Spleen (tissue), 11 donors: ENCODE data around the gene KLHL24. TPM values are rescaled to one million over a fixed set of nuclear protein-coding genes. Genes with fewer than 3 reads are reported as not detected.
"Not testable (repeated sequence)": the region's sequence is repeated elsewhere in the genome, so short reads cannot be mapped to it uniquely, and the experiment has no call there.

Experiments
- DNase-seq: peaks from one replicate; pipeline ENCODE4 v3.0.0-alpha.2; 2020
- H3K27ac ChIP-seq, 8 donors: fragments of 200-600 bp; sonication (generic) in 7 of 8; 1 replicate in 4 of 8; 2 replicates in 4 of 8; pipeline versions ENCODE4 v1.5.0 to v1.8.0; 2016 to 2021; ENCODE audit warnings: inconsistent platforms in 4 of 8, mild to moderate bottlenecking in 4 of 8, moderate library complexity in 1 of 8
- H3K27me3 ChIP-seq, 7 donors: fragments of 200-600 bp; sonication (generic) in 6 of 7; replicated peaks in 1 of 7; 1 replicate in 4 of 7; 2 replicates in 3 of 7; pipeline versions ENCODE4 v1.5.0 to v1.8.0; 2016 to 2021; ENCODE audit warnings: inconsistent platforms in 3 of 7, mild to moderate bottlenecking in 1 of 7
- H3K36me3 ChIP-seq, 6 donors: fragments of 200-600 bp; sonication (generic) in 5 of 6; 1 replicate in 4 of 6; 2 replicates in 2 of 6; pipeline versions ENCODE4 v1.5.0 to v1.8.0; 2016 to 2021; ENCODE audit warnings: inconsistent platforms in 2 of 6
- H3K4me1 ChIP-seq, 6 donors: fragments of 200-600 bp; sonication (generic) in 5 of 6; 1 replicate in 3 of 6; 2 replicates in 3 of 6; pipeline versions ENCODE4 v1.5.0 to v1.8.0; 2016 to 2021; ENCODE audit warnings: inconsistent platforms in 3 of 6
- H3K4me3 ChIP-seq, 8 donors: fragments of 200-600 bp; sonication (generic) in 7 of 8; 1 replicate in 4 of 8; 2 replicates in 4 of 8; pipeline versions ENCODE4 v1.5.0 to v1.8.0; 2016 to 2021; ENCODE audit warnings: inconsistent platforms in 4 of 8, mild to moderate bottlenecking in 4 of 8, moderate library complexity in 2 of 8
- H3K9me3 ChIP-seq, 8 donors: fragments of 200-600 bp; sonication (generic) in 7 of 8; 1 replicate in 4 of 8; 2 replicates in 4 of 8; pipeline versions ENCODE4 v1.5.0 to v1.8.0; 2016 to 2021; ENCODE audit warnings: inconsistent platforms in 4 of 8
- CTCF ChIP-seq, 11 experiments: fragments of 200-600 bp in 7 of 11; fragments of 450-650 bp in 4 of 11; sonication (generic) in 4 of 11; IDR thresholded peaks in 8 of 11; conservative IDR thresholded peaks in 3 of 11; 1 replicate in 7 of 11; 2 replicates in 4 of 11; pipeline versions ENCODE4 v1.4.0 to v1.8.0; 2016 to 2021; ENCODE audit warnings: antibody characterized with exemption in 11 of 11, inconsistent platforms in 4 of 11, mild to moderate bottlenecking in 1 of 11
- POLR2A ChIP-seq, 3 donors: fragments of 450-650 bp; IDR thresholded peaks; one replicate each; pipeline ENCODE4 v1.5.1; 2017; ENCODE audit warnings: antibody characterized with exemption in 3 of 3, mild to moderate bottlenecking in 1 of 3
- POLR2AphosphoS5 ChIP-seq, 3 donors: sonication (generic); formaldehyde crosslinking; IDR thresholded peaks; one replicate each; pipeline ENCODE4 v1.5.1; 2017; ENCODE audit warnings: antibody characterized with exemption in 3 of 3
- WGBS, 5 donors: extraction: QIAGEN DNeasy Blood & Tissue Kit in 3 of 5; methylation state at CpG; one replicate each; pipeline versions ENCODE4 v1.1.5 to v1.1.7; 2013 to 2018; 5-methylcytosine and 5-hydroxymethylcytosine counted together
- intact Hi-C: fragments of 100-400 bp; cut with DNase I; formaldehyde crosslinking; loops from one replicate; pipeline ENCODE4 v1.15.0; 2023; ENCODE audit warnings: low total_unique reads
- polyA plus RNA-seq, 3 donors: library from polyadenylated mRNA; stranded (reverse); fragments of 200-250 nt; gene quantifications; one replicate each; pipeline ENCODE4 v1.2.1, GENCODE V29; 2013
- total RNA-seq, 7 donors: library from RNA; depleted of rRNA in 3 of 7; stranded (reverse); fragments of >200 nt in 3 of 7; fragmentation: NEBNext Ultra II Directional in 4 of 7; extraction: Animal tissue kit (Norgen Biotek cat#: 25700) in 4 of 7; gene quantifications; one replicate each; pipeline versions ENCODE4 v1.1.0 to v1.2.1, GENCODE V29; 2016 to 2021
- donor health status: healthy with polysubstance abuse.
- donor health status: DM: no; HTN: no; CAD: no; lungs with moderate emphysema.
- donor health status: DM: no; HTN: no; CAD: no.
- donor health status: Bipolar disorder and iron deficiency.
- donor health status: healthy.
- donor health status: DM: no; HTN: no; CAD: no.
- donor health status: DM: yes; HTN: yes; CAD: no.

The KLHL24 gene
- total and polyA plus RNA-seq, 10 donors = 5.0 to 148 (median 57.0) TPM

- WGBS, 5 donors = 53 to 64% (median 58%) methylated on average over 6 of the region's 6 CpGs
- TF ChIP-seq CTCF (IDR thresholded peaks at IDR 0.05 in 8 of 11, conservative IDR thresholded peaks at IDR 0.05 in 3 of 11) = no peak
- TF ChIP-seq POLR2A (IDR thresholded peaks at IDR 0.05) = no peak
- no peak for TF ChIP-seq POLR2AphosphoS5 (IDR thresholded peaks at IDR 0.05)
- Histone ChIP-seq H3K9me3 (no peaks in the 10 kb centered on the region), H3K27me3 (no peaks in the 10 kb centered on the region), H3K27ac (peak overlapping the region in 6 of 8 donors; percentile 2 to 100 (median 100)), H3K4me1 (peaks cover 15 to 59% (median 30%) of the 10 kb centered on the region in 6 donors), H3K4me3 (peak overlapping the region in 1 of 8 donors; percentile 95), H3K36me3 (peaks cover 0 to 6% (median 1%) of the 10 kb centered on the region in 6 donors)
- no peak for DNase-seq
- intact Hi-C loops = no loop called here
Measured at GRCh38 chr3:183638101-183638852, 2.9 kb downstream of the KLHL24 start.

DNA sequence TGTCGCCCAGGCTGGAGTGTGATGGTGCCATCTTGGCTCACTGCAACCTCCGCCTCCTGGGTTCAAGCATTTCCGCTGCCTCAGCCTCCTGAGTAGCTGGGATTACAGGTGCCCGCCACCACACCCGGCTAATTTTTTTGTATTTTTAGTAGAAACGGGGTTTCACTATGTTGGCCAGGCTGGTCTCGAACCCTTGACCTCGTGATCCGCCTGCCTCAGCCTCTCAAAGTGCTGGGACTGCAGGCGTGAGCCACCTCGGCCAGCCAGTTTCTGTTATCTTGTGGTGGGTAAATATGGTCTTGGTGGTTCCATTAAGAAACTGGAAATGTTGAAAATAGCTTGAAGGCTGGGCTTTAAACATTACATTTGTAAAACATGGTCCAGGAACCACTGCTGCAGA, 5.2 kb downstream of the KLHL24 start:
- H3K9me3 ChIP-seq, H3K27ac ChIP-seq, H3K4me3 ChIP-seq, intact Hi-C loops, DNase-seq, H3K27me3 ChIP-seq: not testable (repeated sequence)
- WGBS, 5 donors = 86 to 98% (median 94%) methylated on average over 11 of the region's 11 CpGs
- Histone ChIP-seq H3K4me1 (peaks cover 15 to 53% (median 24%) of the 10 kb centered on the region in 6 donors), H3K36me3 (peaks cover 0 to 30% (median 10%) of the 10 kb centered on the region in 6 donors)

DNA sequence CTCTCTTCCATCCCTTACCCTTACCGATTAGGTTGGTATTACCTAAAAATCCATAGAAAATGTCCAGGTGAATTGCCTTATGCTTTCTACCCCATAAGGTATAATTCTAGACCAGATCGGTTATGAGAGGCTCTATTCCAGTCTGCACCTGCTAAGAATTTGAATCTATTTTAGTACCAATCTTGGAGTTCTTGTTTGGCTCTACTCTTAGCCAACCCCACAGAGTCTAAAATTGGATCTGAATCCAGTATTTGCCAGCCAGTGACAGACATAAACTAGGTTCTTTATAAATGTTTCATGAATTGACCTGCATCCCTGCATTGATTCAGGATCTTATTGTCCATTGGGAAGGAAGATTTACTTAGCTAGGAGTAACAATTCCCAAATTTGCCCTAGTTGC, 6.5 kb downstream of the KLHL24 start:
- TF ChIP-seq POLR2A (IDR thresholded peaks at IDR 0.05) (no peak), POLR2AphosphoS5 (IDR thresholded peaks at IDR 0.05) (no peak), CTCF (IDR thresholded peaks at IDR 0.05 in 8 of 11, conservative IDR thresholded peaks at IDR 0.05 in 3 of 11) (no peak)
- DNase-seq = no peak

DNA sequence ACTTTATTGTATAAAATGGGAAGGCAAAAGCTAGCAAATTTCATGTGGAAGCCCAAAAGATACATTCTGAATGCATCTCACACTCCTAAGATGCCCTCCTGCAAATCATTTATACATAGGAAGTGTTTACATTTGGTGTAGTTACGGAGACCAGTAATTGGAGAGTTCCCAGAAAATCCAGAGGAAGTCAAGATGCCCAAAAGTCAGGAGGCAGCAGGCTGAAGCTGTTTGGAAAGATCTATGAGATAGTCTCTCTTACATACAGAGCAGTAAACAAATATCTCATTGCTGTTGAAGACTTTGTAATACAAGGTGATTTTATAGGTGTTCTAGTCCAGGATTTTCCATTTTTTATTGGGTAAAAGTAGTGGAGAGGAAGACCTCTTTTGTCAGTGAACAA, 8.8 kb downstream of the KLHL24 start:
- Histone ChIP-seq H3K4me1 (peaks cover 0 to 27% (median 3%) of the 10 kb centered on the region in 6 donors), H3K4me3 (no peak overlapping the region), H3K9me3 (peaks cover 0 to 8% (median 0%) of the 10 kb centered on the region in 8 donors), H3K27me3 (no peaks in the 10 kb centered on the region), H3K36me3 (peaks cover 0 to 65% (median 21%) of the 10 kb centered on the region in 6 donors), H3K27ac (no peak overlapping the region)
- intact Hi-C loops = no loop called here
- DNase-seq = no peak
- no peak for TF ChIP-seq POLR2A (IDR thresholded peaks at IDR 0.05)
- WGBS, 5 donors = 78 to 97% (median 94%) methylated on average over 1 of the region's 1 CpG

More for the DNA sequence above, 6.5 kb downstream of the KLHL24 start:
- H3K4me1 ChIP-seq = peaks cover 15 to 50% (median 24%) of the 10 kb centered on the region in 6 donors
- H3K9me3 ChIP-seq = no peaks in the 10 kb centered on the region
- no peak overlapping the region for H3K4me3 ChIP-seq
- H3K27ac ChIP-seq = no peak overlapping the region
- WGBS, 5 donors = 49 to 99% (median 67%) methylated on average over 2 of the region's 2 CpGs
- intact Hi-C loops = no loop called here
- no peaks in the 10 kb centered on the region for H3K27me3 ChIP-seq
- H3K36me3 ChIP-seq = peaks cover 0 to 41% (median 10%) of the 10 kb centered on the region in 6 donors

DNA sequence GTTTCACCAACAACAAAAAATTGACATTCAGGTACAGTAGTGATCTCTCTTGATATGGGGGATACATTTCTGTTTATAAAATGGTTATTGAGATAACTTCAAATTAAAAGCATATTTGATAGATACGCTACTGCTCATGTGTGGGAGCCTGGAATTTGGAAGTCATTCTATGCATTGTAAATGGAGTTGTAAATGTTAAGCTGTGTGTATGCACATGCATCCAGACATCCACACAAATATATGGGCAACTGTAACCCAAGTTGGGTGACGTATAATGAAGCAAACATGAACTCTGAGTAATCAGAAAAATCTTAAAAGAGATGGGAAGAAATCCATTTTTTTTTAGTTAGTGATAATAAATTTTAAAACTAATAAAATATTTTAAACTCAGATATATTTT, 9.8 kb downstream of the KLHL24 start:
- peaks cover 3 to 75% (median 22%) of the 10 kb centered on the region in 6 donors for H3K36me3 ChIP-seq

More for the DNA sequence above, 9.8 kb downstream of the KLHL24 start:
- H3K27me3 ChIP-seq = no peaks in the 10 kb centered on the region
- H3K4me1 ChIP-seq = peaks cover 0 to 20% (median 0%) of the 10 kb centered on the region in 6 donors
- intact Hi-C loops = no loop called here
- TF ChIP-seq POLR2A (IDR thresholded peaks at IDR 0.05) (no peak), POLR2AphosphoS5 (IDR thresholded peaks at IDR 0.05) (no peak), CTCF (IDR thresholded peaks at IDR 0.05 in 8 of 11, conservative IDR thresholded peaks at IDR 0.05 in 3 of 11) (no peak)
- DNase-seq = no peak
- no peak overlapping the region for H3K4me3 ChIP-seq
- WGBS, 5 donors = 95 to 98% (median 97%) methylated on average over 2 of the region's 2 CpGs
- H3K9me3 ChIP-seq = peaks cover 0 to 18% (median 5%) of the 10 kb centered on the region in 8 donors
- H3K27ac ChIP-seq = no peak overlapping the region
